Tibial artery (tissue), 4 donors: ENCODE data around the gene IGFBP2.
A peak's percentile ranks its signal among the peaks of the same experiment; 100 is the strongest.

Experiments used
- DNase-seq, 2 donors: peaks; one replicate each; pipeline ENCODE4 v3.0.0-alpha.2; 2019
- H3K27ac ChIP-seq, 2 donors: fragments of 200-600 bp; sonication (generic) in 1 of 2; 1 replicate in 1 of 2; 2 replicates in 1 of 2; pipeline ENCODE4 v1.5.1; 2018 to 2019; ENCODE audit warnings: mild to moderate bottlenecking in 1 of 2
- H3K27me3 ChIP-seq, 2 donors: fragments of 200-600 bp; sonication (generic) in 1 of 2; one replicate each; pipeline versions ENCODE4 v1.5.1 to v1.6.0; 2016 to 2019
- H3K36me3 ChIP-seq, 3 donors: fragments of 200-600 bp; sonication (generic) in 2 of 3; one replicate each; pipeline ENCODE4 v1.5.1; 2016 to 2019; ENCODE audit warnings: mild to moderate bottlenecking in 2 of 3
- H3K4me1 ChIP-seq, 4 donors: fragments of 200-600 bp; sonication (generic) in 2 of 4; 1 replicate in 3 of 4; 2 replicates in 1 of 4; pipeline ENCODE4 v1.5.1; 2016 to 2019
- H3K4me3 ChIP-seq, 2 donors: fragments of 200-600 bp; sonication (generic) in 1 of 2; 1 replicate in 1 of 2; 2 replicates in 1 of 2; pipeline ENCODE4 v1.5.1; 2018 to 2019; ENCODE audit warnings: mild to moderate bottlenecking in 2 of 2
- H3K9me3 ChIP-seq, 3 donors: fragments of 200-600 bp; sonication (generic) in 1 of 3; one replicate each; pipeline ENCODE4 v1.5.1; 2016 to 2019
- CTCF ChIP-seq, 2 experiments: fragments of 200-600 bp in 1 of 2; fragments of 450-650 bp in 1 of 2; IDR thresholded peaks; one replicate each; pipeline ENCODE4 v1.5.1; 2017 to 2019; ENCODE audit warnings: antibody characterized with exemption in 2 of 2, mild to moderate bottlenecking in 1 of 2, moderate library complexity in 1 of 2
- intact Hi-C: fragments of 100-400 bp; cut with DNase I; formaldehyde crosslinking; loops from one replicate; pipeline ENCODE4 v1.15.0; 2023; ENCODE audit warnings: low total_unique reads

The IGFBP2 gene

DNA sequence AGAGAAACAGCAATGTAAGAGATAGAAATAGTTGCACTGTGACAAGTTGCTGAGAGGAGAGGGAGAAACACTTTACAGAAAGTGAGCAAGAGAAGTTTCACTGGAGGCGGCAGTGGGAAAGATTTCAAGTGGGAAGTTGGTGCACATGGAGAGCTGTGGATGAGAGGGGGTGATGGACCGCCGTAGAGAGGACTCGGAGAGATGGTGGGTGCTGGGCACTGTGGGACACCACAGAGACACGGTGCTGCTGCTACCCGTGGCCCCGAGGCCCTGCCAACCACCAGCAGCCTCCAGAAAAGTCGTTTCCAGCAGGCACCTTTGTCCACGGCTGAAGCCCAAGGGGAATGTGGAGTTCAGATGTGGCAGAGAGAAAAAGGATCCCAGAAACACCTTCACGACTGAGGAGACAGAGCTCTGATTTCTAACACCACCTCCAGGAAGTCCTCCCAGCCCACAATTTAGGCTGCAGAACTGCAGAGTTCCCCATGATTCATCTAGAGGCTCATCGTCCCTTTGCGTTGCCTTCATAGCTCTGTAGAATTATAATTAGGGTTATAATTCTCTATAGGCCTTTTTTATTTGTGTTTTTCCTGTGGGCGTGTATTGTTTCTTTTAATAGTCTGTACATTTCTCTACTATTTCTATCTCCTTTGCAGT is 15.9 kb upstream of the IGFBP2 start:
- no peak for DNase-seq
- H3K4me1 ChIP-seq: peaks cover 0 to 37% (median 17%) of the 10 kb centered on the region in 4 donors
- H3K36me3 ChIP-seq: no peaks in the 10 kb centered on the region
- H3K27ac ChIP-seq: no peak overlapping the region
- no peak overlapping the region for H3K4me3 ChIP-seq
- intact Hi-C loops: loop anchor here (5.0 kb wide), 1 partner anchor 35 kb away; no protein-coding TSS in a partner anchor
- no peaks in the 10 kb centered on the region for H3K27me3 ChIP-seq
- H3K9me3 ChIP-seq: no peaks in the 10 kb centered on the region
- TF ChIP-seq CTCF (IDR thresholded peaks at IDR 0.05): no peak

DNA sequence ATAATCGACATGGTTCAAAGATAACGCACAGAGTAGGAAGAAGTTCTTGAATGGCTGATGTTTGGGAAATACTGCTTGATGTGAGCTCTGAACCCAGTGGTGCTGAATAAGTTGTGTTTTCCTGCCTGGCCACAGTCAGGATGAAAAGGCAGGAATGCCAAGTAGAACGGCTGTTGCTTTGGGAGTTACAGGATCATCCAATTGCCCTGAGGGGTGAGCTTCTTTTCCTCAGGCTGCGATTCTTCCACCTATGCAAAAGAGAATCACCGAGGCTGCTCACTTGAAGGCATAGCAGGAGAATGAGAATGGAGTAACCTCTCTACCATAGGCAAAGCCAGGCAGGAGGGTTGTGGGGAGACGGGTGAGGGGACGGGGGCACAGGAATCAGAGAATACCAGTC is 14.4 kb upstream of the IGFBP2 start:
- Histone ChIP-seq H3K36me3 (no peaks in the 10 kb centered on the region), H3K9me3 (no peaks in the 10 kb centered on the region), H3K27ac (peak overlapping the region in 1 of 2 donors; percentile 79)

DNA sequence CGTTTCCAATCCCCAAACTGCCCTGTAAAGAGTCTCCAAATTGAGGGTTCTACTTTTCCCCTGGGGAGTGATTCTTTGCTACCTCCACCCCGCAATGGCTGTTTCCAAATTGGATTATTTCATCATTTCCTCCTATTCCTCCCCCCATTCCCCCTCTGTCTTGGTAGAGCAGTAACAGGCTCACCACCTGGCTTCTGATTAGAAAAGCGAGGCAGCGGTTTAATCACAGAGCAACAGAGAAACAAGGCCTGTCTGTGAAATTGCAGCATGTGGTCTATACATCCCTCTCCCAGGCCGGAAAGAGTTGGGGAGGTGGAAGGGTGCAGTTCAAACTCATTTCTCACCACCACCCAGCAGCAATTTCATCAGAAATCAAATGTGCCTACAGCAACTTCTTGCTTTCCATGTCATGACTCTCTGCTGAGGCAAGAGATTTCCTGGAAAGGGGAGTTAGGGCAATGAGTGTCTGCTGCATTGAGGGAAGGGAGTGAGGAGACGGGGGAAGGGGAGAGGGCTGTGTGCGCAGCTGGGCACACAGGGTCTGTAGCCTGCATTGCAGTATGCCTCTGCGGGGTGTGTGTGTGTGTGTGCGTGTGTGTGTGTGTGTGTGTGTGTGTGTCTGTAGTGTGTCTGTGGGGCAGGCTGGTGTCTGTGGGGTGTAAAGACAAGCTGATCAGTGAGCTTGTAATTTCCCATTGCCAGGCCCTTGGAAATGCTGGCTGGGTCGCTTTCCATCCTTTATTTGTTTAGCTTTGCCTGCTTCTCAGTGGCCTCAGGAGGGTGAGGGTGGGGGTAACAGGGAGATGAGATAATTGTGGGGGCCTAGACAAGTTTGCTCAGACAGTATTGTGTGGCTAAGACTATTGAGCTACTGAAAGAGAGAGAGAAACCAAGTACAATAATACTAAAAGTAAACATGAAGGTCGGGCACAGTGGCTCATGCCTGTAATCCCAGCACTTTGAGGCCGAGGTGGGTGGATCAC is 13.5 kb upstream of the IGFBP2 start:
- peaks cover 0 to 47% (median 17%) of the 10 kb centered on the region in 4 donors for H3K4me1 ChIP-seq
- H3K4me3 ChIP-seq: no peak overlapping the region
- no peaks in the 10 kb centered on the region for H3K27me3 ChIP-seq
- intact Hi-C loops: loop anchor here (5.0 kb wide), 1 partner anchor 37 kb away; no protein-coding TSS in a partner anchor
- DNase-seq: no peak
- TF ChIP-seq CTCF (IDR thresholded peaks at IDR 0.05): no peak
- peak overlapping the region in 1 of 2 donors; percentile 79 for H3K27ac ChIP-seq
- no peaks in the 10 kb centered on the region for H3K9me3 ChIP-seq
- H3K36me3 ChIP-seq: no peaks in the 10 kb centered on the region

More for the DNA sequence above, 14.4 kb upstream of the IGFBP2 start:
- intact Hi-C loops: loop anchor here (5.0 kb wide), 1 partner anchor 36 kb away; no protein-coding TSS in a partner anchor
- H3K4me1 ChIP-seq: peaks cover 0 to 47% (median 17%) of the 10 kb centered on the region in 4 donors
- H3K4me3 ChIP-seq: no peak overlapping the region
- TF ChIP-seq CTCF (IDR thresholded peaks at IDR 0.05): no peak
- DNase-seq: no peak
- H3K27me3 ChIP-seq: no peaks in the 10 kb centered on the region

DNA sequence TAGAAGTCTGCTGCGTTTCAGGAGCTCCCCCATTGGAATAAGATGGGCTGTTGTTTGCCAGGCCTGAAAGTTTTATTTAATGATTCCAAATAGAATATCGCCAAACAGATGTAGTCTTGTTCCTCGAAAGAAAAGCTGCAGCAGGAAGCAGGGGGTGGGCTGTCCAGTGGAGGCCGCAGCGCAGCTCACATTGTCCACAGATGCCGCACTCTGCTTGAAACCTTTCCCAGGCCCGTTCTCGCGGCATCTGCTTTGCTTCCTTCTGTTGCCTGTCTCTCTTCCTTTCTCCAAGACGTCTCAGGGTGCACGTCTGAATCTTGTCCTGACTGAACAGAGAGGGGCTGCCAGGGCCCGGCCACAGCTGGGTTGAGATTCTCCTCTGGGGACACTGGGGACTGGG is 12.4 kb upstream of the IGFBP2 start:
- intact Hi-C loops: no loop called here
- Histone ChIP-seq H3K36me3 (no peaks in the 10 kb centered on the region), H3K27me3 (no peaks in the 10 kb centered on the region), H3K27ac (peak overlapping the region; percentile 61 to 79), H3K4me1 (peaks cover 0 to 47% (median 17%) of the 10 kb centered on the region in 4 donors), H3K4me3 (no peak overlapping the region), H3K9me3 (no peaks in the 10 kb centered on the region)
- DNase-seq: no peak
- no peak for TF ChIP-seq CTCF (IDR thresholded peaks at IDR 0.05)

DNA sequence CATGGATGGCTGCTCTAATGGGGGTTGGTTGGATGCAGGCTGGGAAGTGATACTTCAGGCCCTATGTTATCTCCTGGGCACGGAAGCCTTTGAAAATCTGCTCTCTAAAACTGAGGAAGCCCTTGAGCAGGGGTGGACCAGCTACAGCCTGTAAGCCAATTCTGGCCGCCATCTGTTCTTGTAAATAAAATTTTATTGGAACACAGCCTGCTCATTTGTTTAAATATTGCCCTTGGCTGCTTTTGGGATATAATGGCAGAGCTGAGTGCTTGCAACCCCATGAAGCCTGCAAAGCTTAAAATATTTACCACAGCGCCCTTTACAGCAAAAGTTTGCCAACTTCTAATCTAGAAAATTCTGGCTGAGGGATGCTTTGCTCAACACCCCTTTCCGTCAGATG is 11.9 kb upstream of the IGFBP2 start:
- no peak for TF ChIP-seq CTCF (IDR thresholded peaks at IDR 0.05)
- DNase-seq: no peak
- Histone ChIP-seq H3K27ac (peak overlapping the region; percentile 61 to 79), H3K4me1 (peaks cover 0 to 47% (median 17%) of the 10 kb centered on the region in 4 donors), H3K27me3 (no peaks in the 10 kb centered on the region), H3K36me3 (no peaks in the 10 kb centered on the region), H3K9me3 (no peaks in the 10 kb centered on the region), H3K4me3 (no peak overlapping the region)
- intact Hi-C loops: no loop called here
